GM19035 (cell line): ENCODE measurements around the gene CENPS.
"Not testable (repeated sequence)": the region's sequence is repeated elsewhere in the genome, so short reads cannot be mapped to it uniquely, and the experiment has no call there.

ENCODE experiments used
- ATAC-seq: cut with Tn5 transposase; IDR thresholded peaks from one replicate; pipeline ENCODE4 v1.9.1; 2021; ENCODE audit not compliant: unreplicated experiment

Gene CENPS

GRCh38 chr1:10418741-10419140, 11.5 kb upstream of the CENPS start:
- not testable (repeated sequence) for ATAC-seq

DNA sequence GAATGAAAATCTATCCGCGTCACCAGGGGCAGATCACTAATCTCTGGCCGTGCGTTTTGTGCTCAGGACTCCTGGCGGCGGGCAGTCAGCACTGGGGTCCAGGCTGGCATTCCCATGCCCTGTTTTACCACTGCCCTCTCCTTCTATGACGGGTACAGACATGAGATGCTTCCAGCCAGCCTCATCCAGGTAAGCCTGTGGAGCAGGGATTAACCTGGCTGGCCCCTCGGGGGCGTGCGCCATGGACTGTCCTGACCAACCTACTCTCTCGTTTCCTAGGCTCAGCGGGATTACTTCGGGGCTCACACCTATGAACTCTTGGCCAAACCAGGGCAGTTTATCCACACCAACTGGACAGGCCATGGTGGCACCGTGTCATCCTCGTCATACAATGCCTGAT, 10.9 kb upstream of the CENPS start:
- no peak for ATAC-seq

DNA sequence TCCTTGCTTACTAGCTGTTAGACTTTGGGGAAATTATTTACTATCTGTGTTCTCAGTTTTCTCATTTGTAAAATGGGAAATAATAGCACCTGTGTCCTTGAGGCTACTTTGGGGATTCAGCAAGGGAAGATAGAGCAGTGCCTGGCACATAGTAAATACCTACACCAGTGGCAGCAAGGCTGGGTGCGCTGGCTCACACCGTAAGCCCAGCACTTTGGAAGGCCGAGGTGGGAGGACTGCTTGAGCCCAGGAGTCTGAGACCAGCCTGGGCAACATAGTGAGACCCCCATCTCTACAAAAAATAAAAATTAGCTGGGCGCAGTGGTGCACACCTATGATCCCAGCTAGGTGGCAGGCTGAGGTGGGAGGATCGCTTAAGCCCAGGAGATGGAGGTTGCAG, 8.6 kb upstream of the CENPS start:
- no peak for ATAC-seq

DNA sequence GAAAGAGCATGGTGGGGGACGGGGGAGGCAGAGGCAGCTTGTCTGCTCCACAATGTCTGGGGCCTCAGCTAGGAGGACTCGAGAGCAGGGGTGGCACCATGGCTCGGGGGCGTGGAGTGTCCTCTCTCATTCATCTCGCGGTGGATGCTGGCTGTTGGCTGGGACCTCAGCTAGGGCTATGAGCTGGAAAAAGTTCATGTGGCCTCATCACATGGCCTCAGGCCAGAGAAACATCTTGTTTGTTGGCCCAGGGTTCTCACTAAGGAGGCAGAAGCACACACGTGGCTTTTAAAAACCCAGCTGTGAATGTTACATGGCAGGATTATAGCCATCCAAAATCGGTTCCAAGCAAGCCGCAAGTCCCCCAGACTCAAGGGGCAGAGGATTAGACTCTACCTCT, 6.2 kb upstream of the CENPS start:
- no peak for ATAC-seq

DNA sequence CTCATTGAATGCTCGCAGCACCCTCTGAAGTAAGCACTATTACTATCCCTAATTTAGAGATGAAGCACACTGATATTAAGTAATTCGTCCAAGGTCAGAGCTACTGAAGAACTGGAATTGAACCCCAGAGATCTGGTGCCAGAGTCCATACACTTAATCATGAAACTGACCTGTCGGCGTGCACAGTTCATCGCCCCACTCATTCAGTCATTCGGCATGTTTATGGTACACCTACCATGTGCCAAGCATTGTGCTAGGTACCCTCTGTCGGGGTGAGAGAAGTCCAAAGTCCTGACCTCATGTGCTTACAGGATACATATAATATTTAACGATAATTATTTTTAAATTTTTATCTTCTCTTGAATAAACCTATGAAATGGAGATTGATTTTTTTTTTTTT, 5.6 kb upstream of the CENPS start:
- ATAC-seq, result no peak

GRCh38 chr1:10425826-10426534, 4.3 kb upstream of the CENPS start:
- not testable (repeated sequence) for ATAC-seq

GRCh38 chr1:10426535-10426848, 3.7 kb upstream of the CENPS start:
- ATAC-seq, result not testable (repeated sequence)

DNA sequence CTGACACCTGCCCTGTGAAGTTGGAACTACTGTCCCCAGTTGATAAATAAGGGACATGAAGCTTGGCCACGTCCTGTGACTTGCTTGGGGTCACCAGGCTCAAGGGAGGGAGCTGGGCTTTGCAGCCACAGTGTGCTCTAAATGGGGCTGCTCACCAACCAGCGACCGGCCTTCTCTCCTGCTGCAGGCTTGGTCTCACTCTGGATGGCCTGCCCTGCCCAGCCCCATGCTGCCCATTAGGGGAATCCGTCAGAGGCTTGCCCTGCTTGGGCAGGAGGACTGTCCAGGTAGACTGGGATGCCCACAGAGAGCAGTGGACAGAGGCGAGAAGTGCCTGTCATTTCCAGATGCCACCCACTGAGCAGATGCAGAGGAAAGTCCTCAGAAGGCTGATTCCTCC, 1.2 kb upstream of the CENPS start:
- ATAC-seq, result no peak

GRCh38 chr1:10429868-10430215, 391 bp upstream of the CENPS start:
- no peak for ATAC-seq

DNA sequence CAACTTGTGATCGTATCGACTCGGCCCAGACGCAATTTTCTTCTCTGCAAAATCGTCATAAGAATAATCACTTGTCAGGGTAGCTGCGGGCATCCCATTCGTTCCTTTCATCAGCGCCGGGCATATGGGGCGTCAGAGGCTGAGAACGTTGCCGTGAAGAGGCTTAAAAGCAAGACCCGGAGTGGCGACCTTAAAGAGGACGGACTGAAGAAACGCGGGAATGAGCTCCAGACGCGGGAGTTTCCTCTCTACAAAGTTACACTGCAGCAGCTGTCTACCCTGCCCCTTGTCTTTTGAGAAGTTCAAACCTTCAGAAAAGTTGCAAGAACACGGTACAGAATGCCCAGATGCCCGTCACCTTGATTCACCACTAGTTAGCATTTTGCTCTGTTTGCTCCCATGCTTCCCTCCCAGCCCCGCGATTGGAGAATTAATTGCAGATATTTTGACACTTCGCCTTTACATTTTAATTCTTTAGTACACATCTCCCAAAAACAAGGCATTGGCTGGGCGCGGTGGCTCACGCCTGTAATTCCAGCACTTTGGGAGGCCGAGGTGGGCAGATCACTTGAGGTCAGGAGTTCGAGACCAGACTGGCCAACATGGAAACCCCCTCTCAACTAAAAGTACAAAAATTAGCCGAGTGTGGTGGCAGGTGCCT, 967 bp downstream of the CENPS start:
- ATAC-seq, result no peak

- no peak for ATAC-seq
Observed at GRCh38 chr1:10432910-10433700, 2.9 kb downstream of the CENPS start.

DNA sequence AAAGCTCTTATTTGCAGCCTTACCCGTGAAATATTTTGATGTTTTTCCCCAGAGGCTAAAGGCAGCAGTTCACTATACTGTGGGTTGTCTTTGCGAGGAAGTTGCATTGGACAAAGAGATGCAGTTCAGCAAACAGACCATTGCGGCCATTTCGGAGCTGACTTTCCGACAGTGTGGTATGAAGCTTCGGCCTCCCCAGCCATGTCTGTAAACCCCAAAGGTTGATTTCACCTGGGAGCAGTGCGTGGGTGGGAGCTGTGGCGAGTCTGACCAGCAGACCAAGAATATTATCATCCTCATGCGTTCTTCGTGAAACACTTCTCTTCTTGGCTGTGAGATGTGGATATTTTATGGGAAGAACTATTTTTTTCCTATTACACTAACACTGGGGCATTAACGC, 3.6 kb downstream of the CENPS start:
- ATAC-seq, result no peak

DNA sequence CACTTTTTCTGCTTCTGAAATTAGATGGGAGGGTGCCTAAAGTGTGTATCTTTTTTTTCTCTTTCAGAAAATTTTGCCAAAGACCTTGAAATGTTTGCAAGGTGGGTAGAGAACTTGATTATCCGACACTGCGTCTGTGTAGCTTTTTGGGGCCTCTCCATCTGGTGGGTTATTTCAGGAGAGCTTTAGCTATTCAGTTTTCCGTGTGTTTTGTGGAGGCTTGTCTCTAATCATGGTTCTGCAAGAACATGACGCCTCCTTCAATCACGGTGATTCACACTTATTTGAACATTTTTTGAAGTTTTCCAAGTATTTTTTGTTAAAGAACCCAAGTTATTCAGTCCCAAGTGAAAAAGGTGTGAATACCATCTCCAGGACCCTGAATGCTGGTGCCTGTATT, 4.4 kb downstream of the CENPS start:
- no peak for ATAC-seq

GRCh38 chr1:10437052-10437451, 6.8 kb downstream of the CENPS start:
- no peak for ATAC-seq

DNA sequence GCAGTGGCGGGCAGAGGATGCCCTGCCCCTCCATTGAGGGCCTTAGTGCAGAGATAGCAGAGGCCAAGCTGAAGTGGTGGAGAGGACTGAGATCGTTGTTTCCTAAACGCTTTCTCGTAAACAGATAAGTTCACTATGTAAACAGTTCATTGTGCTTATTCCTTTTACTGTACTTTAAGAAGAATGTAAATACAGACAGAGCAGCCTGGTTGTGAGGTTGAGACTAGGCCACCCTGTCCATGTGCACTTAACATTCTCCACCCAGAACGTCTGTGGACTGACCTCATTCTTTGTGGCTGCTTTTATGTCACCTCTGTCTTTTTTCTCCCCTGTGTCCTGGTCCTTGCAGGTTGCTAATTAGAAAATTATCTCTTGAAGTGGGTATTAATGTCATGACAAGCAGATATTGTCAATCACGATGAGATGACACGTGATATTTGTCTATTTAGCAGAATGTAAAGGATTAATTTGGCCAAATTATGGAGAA, 8.5 kb downstream of the CENPS start:
- ATAC-seq, result no peak

GRCh38 chr1:10440305-10440704, 10.1 kb downstream of the CENPS start:
- ATAC-seq, result no peak

- ATAC-seq, result no peak
Observed at GRCh38 chr1:10440794-10441193, 10.6 kb downstream of the CENPS start.

DNA sequence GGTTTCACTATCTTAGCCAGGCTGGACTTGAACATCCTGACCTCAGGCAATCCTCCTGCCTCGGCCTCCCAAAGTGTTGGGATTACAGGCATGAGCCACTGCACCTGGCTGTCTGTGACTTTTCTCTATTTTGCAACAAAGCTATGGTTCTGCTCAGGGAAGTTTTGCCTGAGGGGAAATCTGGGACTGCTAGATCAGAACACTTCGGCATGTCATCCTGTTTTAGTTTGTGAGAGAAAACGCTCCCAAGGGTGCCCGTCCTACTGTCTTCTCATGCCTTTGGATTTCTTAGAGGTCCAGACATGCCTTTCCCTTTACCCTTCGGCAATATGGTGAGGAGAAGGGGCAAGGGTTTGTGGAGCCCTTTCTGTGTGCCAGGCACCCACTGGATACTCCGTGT, 14.0 kb downstream of the CENPS start:
- ATAC-seq, result no peak

GRCh38 chr1:10444795-10445397, 14.7 kb downstream of the CENPS start:
- ATAC-seq, result no peak

GRCh38 chr1:10446790-10447422, 16.7 kb downstream of the CENPS start:
- no peak for ATAC-seq

GRCh38 chr1:10449751-10450150, 19.5 kb downstream of the CENPS start, which contains the start of gene CORT:
Gene CORT (plus strand): TSS chr1:10450031. CDS start chr1:10450224, 193 bp downstream.
- no peak for ATAC-seq
